Thyroid gland (tissue), 4 donors: Measurements from ENCODE around the gene CDH23. TPM values are rescaled to one million over a fixed set of nuclear protein-coding genes. Genes with fewer than 3 reads are reported as not detected.
"Not testable (repeated sequence)": the region's sequence is repeated elsewhere in the genome, so short reads cannot be mapped to it uniquely, and the experiment has no call there.

ENCODE experiments used
- DNase-seq, 2 donors: peaks; one replicate each; pipeline ENCODE4 v3.0.0-alpha.2; 2019
- H3K27ac ChIP-seq, 3 donors: fragments of 200-600 bp; sonication (generic); 1 replicate in 2 of 3; 2 replicates in 1 of 3; pipeline ENCODE4 v1.5.1; 2016 to 2019; ENCODE audit warnings: mild to moderate bottlenecking in 1 of 3, moderate library complexity in 1 of 3
- H3K27me3 ChIP-seq: fragments of 200-600 bp; sonication (generic); one replicate; pipeline ENCODE4 v1.5.1; 2019
- H3K36me3 ChIP-seq, 2 donors: fragments of 200-600 bp; sonication (generic); one replicate each; pipeline ENCODE4 v1.5.1; 2016 to 2019
- H3K4me1 ChIP-seq, 2 donors: fragments of 200-600 bp; sonication (generic); one replicate each; pipeline ENCODE4 v1.5.1; 2017 to 2019
- H3K4me3 ChIP-seq, 3 donors: fragments of 200-600 bp; sonication (generic); replicated peaks in 1 of 3; 1 replicate in 2 of 3; 2 replicates in 1 of 3; pipeline ENCODE4 v1.5.1; 2016; ENCODE audit warnings: mild to moderate bottlenecking in 1 of 3
- H3K9me3 ChIP-seq: fragments of 200-600 bp; sonication (generic); one replicate; pipeline ENCODE4 v1.5.1; 2017
- CTCF ChIP-seq, 6 experiments: fragments of 200-600 bp in 3 of 6; fragments of 450-650 bp in 3 of 6; sonication (generic) in 3 of 6; IDR thresholded peaks; one replicate each; pipeline ENCODE4 v1.5.1; 2016 to 2019; ENCODE audit warnings: antibody characterized with exemption in 6 of 6, mild to moderate bottlenecking in 2 of 6, inconsistent platforms in 1 of 6, moderate library complexity in 1 of 6
- POLR2A ChIP-seq, 2 donors: fragments of 450-650 bp; IDR thresholded peaks; one replicate each; pipeline ENCODE4 v1.6.1; 2017; ENCODE audit warnings: antibody characterized with exemption in 2 of 2, mild to moderate bottlenecking in 2 of 2, moderate library complexity in 1 of 2
- WGBS, 2 donors: methylation state at CpG; one replicate each; pipeline ENCODE4 v1.1.5; 2017; 5-methylcytosine and 5-hydroxymethylcytosine counted together
- intact Hi-C: fragments of 100-400 bp; cut with DNase I; formaldehyde crosslinking; loops from one replicate; pipeline ENCODE4 v1.15.1; 2023
- total RNA-seq, 4 donors: library from RNA; depleted of rRNA; stranded (reverse); fragments of >200 nt; gene quantifications; one replicate each; pipeline ENCODE4 v1.2.3, GENCODE V29; 2016

The CDH23 gene
- total RNA-seq, 4 donors from 2014 or later = 3.0 to 4.2 (median 3.9) TPM

- no peak for TF ChIP-seq POLR2A (IDR thresholded peaks at IDR 0.05)
- no peak for TF ChIP-seq CTCF (IDR thresholded peaks at IDR 0.05)
- intact Hi-C loops = no loop called here
- Histone ChIP-seq H3K27me3 (no peaks in the 10 kb centered on the region), H3K4me3 (no peak overlapping the region), H3K27ac (no peak overlapping the region), H3K9me3 (no peaks in the 10 kb centered on the region), H3K36me3 (peaks cover 0 to 5% of the 10 kb centered on the region in 2 donors), H3K4me1 (no peaks in the 10 kb centered on the region)
- WGBS, 2 donors = 68 to 82% methylated on average over 7 of the region's 7 CpGs
- DNase-seq = no peak
These were observed 38.9 kb upstream of the CDH23 start for GRCh38 chr10:71357792-71358265.

GRCh38 chr10:71358277-71358676, 38.4 kb upstream of the CDH23 start:
- Histone ChIP-seq H3K27ac (no peak overlapping the region), H3K4me1 (no peaks in the 10 kb centered on the region), H3K9me3 (no peaks in the 10 kb centered on the region), H3K27me3 (no peaks in the 10 kb centered on the region), H3K4me3 (no peak overlapping the region), H3K36me3 (peaks cover 0 to 5% of the 10 kb centered on the region in 2 donors)
- no peak for TF ChIP-seq POLR2A (IDR thresholded peaks at IDR 0.05)
- no peak for TF ChIP-seq CTCF (IDR thresholded peaks at IDR 0.05)
- intact Hi-C loops = no loop called here
- DNase-seq = no peak
- WGBS, 2 donors = 86 to 92% methylated on average over 8 of the region's 8 CpGs

- H3K4me3 ChIP-seq, intact Hi-C loops, DNase-seq, H3K4me1 ChIP-seq, H3K36me3 ChIP-seq, H3K9me3 ChIP-seq, H3K27ac ChIP-seq, H3K27me3 ChIP-seq: not testable (repeated sequence)
- WGBS, 2 donors = 91 to 92% methylated on average over 10 of the region's 10 CpGs
These were observed 37.8 kb upstream of the CDH23 start for GRCh38 chr10:71358906-71359305.

GRCh38 chr10:71359364-71360046, 37.2 kb upstream of the CDH23 start:
- no peaks in the 10 kb centered on the region for H3K27me3 ChIP-seq
- H3K36me3 ChIP-seq = peaks cover 0 to 5% of the 10 kb centered on the region in 2 donors
- no peaks in the 10 kb centered on the region for H3K9me3 ChIP-seq
- H3K4me3 ChIP-seq = no peak overlapping the region
- no peak overlapping the region for H3K27ac ChIP-seq
- 62 to 72% methylated on average over 9 of the region's 9 CpGs for WGBS, 2 donors
- intact Hi-C loops = no loop called here
- peaks cover 0 to 6% of the 10 kb centered on the region in 2 donors for H3K4me1 ChIP-seq
- DNase-seq = no peak
- TF ChIP-seq POLR2A (IDR thresholded peaks at IDR 0.05) = no peak
- TF ChIP-seq CTCF (IDR thresholded peaks at IDR 0.05) = no peak

- no peak for DNase-seq
- H3K27me3 ChIP-seq = no peaks in the 10 kb centered on the region
- no peak overlapping the region for H3K27ac ChIP-seq
- H3K36me3 ChIP-seq = peaks cover 0 to 5% of the 10 kb centered on the region in 2 donors
- WGBS, 2 donors = 93 to 96% methylated on average over 2 of the region's 2 CpGs
- peaks cover 0 to 12% of the 10 kb centered on the region in 2 donors for H3K4me1 ChIP-seq
- intact Hi-C loops = no loop called here
- no peak overlapping the region for H3K4me3 ChIP-seq
- no peaks in the 10 kb centered on the region for H3K9me3 ChIP-seq
- no peak for TF ChIP-seq POLR2A (IDR thresholded peaks at IDR 0.05)
- no peak for TF ChIP-seq CTCF (IDR thresholded peaks at IDR 0.05)
These were observed 36.0 kb upstream of the CDH23 start for GRCh38 chr10:71360735-71361134.
